DOHH2 (cell line): ENCODE results near the gene MARCO.

Source experiments
- H3F3A ChIP-seq: fragments of 200-600 bp; sonication (generic), shearing (Covaris generic); 2 replicates; pipeline ENCODE4 v1.6.0; 2016; ENCODE audit warnings: antibody characterized with exemption, mild to moderate bottlenecking; ENCODE audit not compliant: control insufficient read depth, insufficient read depth
- H3K27ac ChIP-seq: fragments of 200-600 bp; sonication (generic); 2 replicates; pipeline ENCODE4 v1.5.1; 2014; ENCODE audit warnings: low read depth, mild to moderate bottlenecking, low read length, moderate library complexity
- H3K27me3 ChIP-seq: fragments of 200-600 bp; sonication (generic); 2 replicates; pipeline ENCODE4 v1.6.1; 2014; ENCODE audit warnings: mild to moderate bottlenecking, low read length, mixed read lengths; ENCODE audit not compliant: control insufficient read depth
- H3K36me3 ChIP-seq: fragments of 200-600 bp; sonication (generic); 2 replicates; pipeline ENCODE4 v1.6.1; 2014; ENCODE audit warnings: mild to moderate bottlenecking, low read length, moderate library complexity, mixed read lengths; ENCODE audit not compliant: control insufficient read depth
- H3K4me1 ChIP-seq: fragments of 200-600 bp; sonication (generic); 2 replicates; pipeline ENCODE4 v1.6.1; 2014; ENCODE audit warnings: mild to moderate bottlenecking, low read length, mixed read lengths; ENCODE audit not compliant: control insufficient read depth
- H3K4me2 ChIP-seq: fragments of 200-600 bp; sonication (generic); 2 replicates; pipeline ENCODE4 v1.6.0; 2014; ENCODE audit warnings: mild to moderate bottlenecking, low read length, moderate library complexity
- H3K4me3 ChIP-seq: fragments of 200-600 bp; sonication (generic); 2 replicates; pipeline ENCODE4 v1.5.1; 2014; ENCODE audit warnings: mild to moderate bottlenecking, low read length, mixed read lengths
- H3K79me2 ChIP-seq: fragments of 200-600 bp; sonication (generic); 2 replicates; pipeline ENCODE4 v1.6.1; 2014; ENCODE audit warnings: mild to moderate bottlenecking, low read length, mixed read lengths; ENCODE audit not compliant: control insufficient read depth
- H3K9me2 ChIP-seq: fragments of 200-600 bp; sonication (generic); replicated peaks from 2 replicates; pipeline ENCODE4 v1.6.1; 2014; ENCODE audit warnings: mild to moderate bottlenecking, low read length, mixed read lengths; ENCODE audit not compliant: control insufficient read depth
- H3K9me3 ChIP-seq: fragments of 200-600 bp; sonication (generic); 2 replicates; pipeline ENCODE4 v1.6.1; 2014; ENCODE audit warnings: antibody characterized with exemption, low read length, mixed read lengths; ENCODE audit not compliant: control insufficient read depth, insufficient read depth
- H4K20me1 ChIP-seq: fragments of 200-600 bp; sonication (generic); 2 replicates; pipeline ENCODE4 v1.6.0; 2014; ENCODE audit warnings: low read depth, mild to moderate bottlenecking, antibody characterized with exemption, low read length, moderate library complexity; ENCODE audit not compliant: control insufficient read depth, insufficient read depth
- EZH2phosphoT487 ChIP-seq: fragments of 200-600 bp; sonication (generic); IDR thresholded peaks from 2 replicates; pipeline ENCODE4 v1.6.1; 2017; ENCODE audit warnings: borderline replicate concordance, mild to moderate bottlenecking, antibody characterized with exemption, low read length, moderate library complexity, mixed read lengths
- TF ChIP-seq, protein P1 (sequence below): fragments of 200-600 bp; sonication (generic); IDR thresholded peaks from one replicate; pipeline ENCODE4 v1.5.1; 2014; ENCODE audit warnings: antibody characterized with exemption, mild to moderate bottlenecking, low read depth, low read length; ENCODE audit not compliant: poor library complexity, severe bottlenecking

Gene MARCO

DNA sequence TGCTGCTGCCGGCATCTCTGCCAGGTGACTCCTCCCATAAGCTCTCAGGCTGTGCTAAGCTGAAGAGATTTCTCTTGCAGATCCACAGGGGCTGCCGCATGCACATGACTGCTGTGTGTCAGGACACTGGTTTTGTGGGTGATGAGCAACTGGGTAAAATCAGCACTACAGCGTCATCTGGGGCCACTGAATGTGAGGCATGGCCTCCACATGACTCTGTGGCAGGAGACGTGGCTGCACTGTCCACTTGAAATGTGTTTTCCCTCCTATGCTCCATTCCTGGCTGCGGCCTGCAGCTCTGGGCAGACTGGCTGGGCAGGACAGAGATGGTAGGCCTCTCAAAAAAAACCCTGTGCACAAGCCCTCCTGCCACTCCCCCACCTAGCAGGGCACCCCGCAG is 63.6 kb downstream of the MARCO start:
- no peak overlapping the region for H3K4me2 ChIP-seq
- H3F3A ChIP-seq: no peaks in the 10 kb centered on the region

GRCh38 chr2:119006441-119006840 is 64.4 kb downstream of the MARCO start:
- no peaks in the 10 kb centered on the region for H3K36me3 ChIP-seq
- no peaks in the 10 kb centered on the region; the same call in 1 of the 2 replicates for H3K9me3 ChIP-seq
- H3K4me1 ChIP-seq: no peaks in the 10 kb centered on the region
- peaks cover 7% of the 10 kb centered on the region; the same call in 1 of the 2 replicates for H3K27me3 ChIP-seq
- H3K9me2 ChIP-seq: no peaks in the 10 kb centered on the region
- no peaks in the 10 kb centered on the region for H3K79me2 ChIP-seq
- no peaks in the 10 kb centered on the region for H3F3A ChIP-seq
- TF ChIP-seq, protein P1, sequence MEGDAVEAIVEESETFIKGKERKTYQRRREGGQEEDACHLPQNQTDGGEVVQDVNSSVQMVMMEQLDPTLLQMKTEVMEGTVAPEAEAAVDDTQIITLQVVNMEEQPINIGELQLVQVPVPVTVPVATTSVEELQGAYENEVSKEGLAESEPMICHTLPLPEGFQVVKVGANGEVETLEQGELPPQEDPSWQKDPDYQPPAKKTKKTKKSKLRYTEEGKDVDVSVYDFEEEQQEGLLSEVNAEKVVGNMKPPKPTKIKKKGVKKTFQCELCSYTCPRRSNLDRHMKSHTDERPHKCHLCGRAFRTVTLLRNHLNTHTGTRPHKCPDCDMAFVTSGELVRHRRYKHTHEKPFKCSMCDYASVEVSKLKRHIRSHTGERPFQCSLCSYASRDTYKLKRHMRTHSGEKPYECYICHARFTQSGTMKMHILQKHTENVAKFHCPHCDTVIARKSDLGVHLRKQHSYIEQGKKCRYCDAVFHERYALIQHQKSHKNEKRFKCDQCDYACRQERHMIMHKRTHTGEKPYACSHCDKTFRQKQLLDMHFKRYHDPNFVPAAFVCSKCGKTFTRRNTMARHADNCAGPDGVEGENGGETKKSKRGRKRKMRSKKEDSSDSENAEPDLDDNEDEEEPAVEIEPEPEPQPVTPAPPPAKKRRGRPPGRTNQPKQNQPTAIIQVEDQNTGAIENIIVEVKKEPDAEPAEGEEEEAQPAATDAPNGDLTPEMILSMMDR: no peak
- TF ChIP-seq EZH2phosphoT487: no peak
- H3K4me2 ChIP-seq: no peak overlapping the region
- H3K27ac ChIP-seq: no peak overlapping the region
- no peaks in the 10 kb centered on the region for H4K20me1 ChIP-seq
- no peak overlapping the region for H3K4me3 ChIP-seq

More for the DNA sequence above, 63.6 kb downstream of the MARCO start:
- H3K9me3 ChIP-seq: no peaks in the 10 kb centered on the region; the same call in 1 of the 2 replicates
- no peaks in the 10 kb centered on the region for H3K27me3 ChIP-seq
- H3K9me2 ChIP-seq: no peaks in the 10 kb centered on the region
- TF ChIP-seq, protein P1: no peak
- no peak for TF ChIP-seq EZH2phosphoT487
- no peaks in the 10 kb centered on the region for H4K20me1 ChIP-seq
- H3K4me3 ChIP-seq: no peak overlapping the region
- H3K79me2 ChIP-seq: no peaks in the 10 kb centered on the region
- H3K36me3 ChIP-seq: no peaks in the 10 kb centered on the region
- no peaks in the 10 kb centered on the region for H3K4me1 ChIP-seq
- H3K27ac ChIP-seq: no peak overlapping the region

GRCh38 chr2:119008108-119008507 is 66.1 kb downstream of the MARCO start:
- H3K4me3 ChIP-seq: no peak overlapping the region
- no peaks in the 10 kb centered on the region for H3K9me2 ChIP-seq
- H4K20me1 ChIP-seq: no peaks in the 10 kb centered on the region
- no peak for TF ChIP-seq EZH2phosphoT487
- TF ChIP-seq, protein P1: no peak
- no peaks in the 10 kb centered on the region; the same call in 1 of the 2 replicates for H3K9me3 ChIP-seq
- no peak overlapping the region for H3K4me2 ChIP-seq
- no peaks in the 10 kb centered on the region for H3K4me1 ChIP-seq
- H3K36me3 ChIP-seq: no peaks in the 10 kb centered on the region
- H3K79me2 ChIP-seq: no peaks in the 10 kb centered on the region
- no peak overlapping the region for H3K27ac ChIP-seq
- H3F3A ChIP-seq: no peaks in the 10 kb centered on the region
- peaks cover 13% of the 10 kb centered on the region for H3K27me3 ChIP-seq

DNA sequence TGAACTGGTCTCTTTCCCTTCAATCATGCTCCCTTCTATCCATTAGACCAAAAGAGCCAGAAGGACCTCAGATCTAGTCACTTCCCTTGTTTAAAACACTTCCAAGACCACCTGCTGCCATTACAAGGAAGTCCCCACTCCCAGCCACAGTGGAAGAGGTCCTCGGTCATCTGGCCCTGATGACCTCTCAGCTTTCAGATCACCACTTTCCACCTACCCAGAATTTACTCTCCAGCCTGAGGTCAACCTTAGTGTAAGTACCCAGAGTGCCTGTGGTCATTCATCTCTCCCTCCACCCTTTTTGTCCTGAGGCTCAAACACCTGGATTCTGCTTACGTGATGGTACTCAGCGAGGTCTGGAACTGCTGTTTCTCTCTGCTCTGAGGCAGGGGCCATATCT is 67.1 kb downstream of the MARCO start:
- Histone ChIP-seq H4K20me1 (no peaks in the 10 kb centered on the region), H3K9me3 (no peaks in the 10 kb centered on the region; the same call in 1 of the 2 replicates), H3K36me3 (no peaks in the 10 kb centered on the region), H3K9me2 (no peaks in the 10 kb centered on the region), H3K27ac (no peak overlapping the region), H3K4me2 (no peak overlapping the region), H3K79me2 (no peaks in the 10 kb centered on the region), H3K27me3 (peaks cover 13% of the 10 kb centered on the region), H3K4me1 (no peaks in the 10 kb centered on the region), H3F3A (no peaks in the 10 kb centered on the region), H3K4me3 (no peak overlapping the region)
- TF ChIP-seq, protein P1: no peak
- TF ChIP-seq EZH2phosphoT487: no peak
